Right lobe of liver (tissue), 6 donors: Measurements from ENCODE around the gene TNS3. TPM values are rescaled to one million over a fixed set of nuclear protein-coding genes. Genes with fewer than 3 reads are reported as not detected.
A peak's percentile ranks its signal among the peaks of the same experiment; 100 is the strongest.
"Not testable (repeated sequence)": the region's sequence is repeated elsewhere in the genome, so short reads cannot be mapped to it uniquely, and the experiment has no call there.

ENCODE experiments used
- ATAC-seq, 4 donors: fragments of 200-7000 bp; cut with Tn5 transposase; one replicate each; pipeline ENCODE4 v1.9.1; 2020; ENCODE audit warnings: mild to moderate bottlenecking in 4 of 4, moderate library complexity in 4 of 4
- DNase-seq, 3 donors: peaks; one replicate each; pipeline ENCODE4 v3.0.0-alpha.2; 2020
- H3K27ac ChIP-seq, 3 donors: fragments of 200-600 bp; one replicate each; pipeline ENCODE4 v1.8.0; 2022
- H3K27me3 ChIP-seq, 2 donors: fragments of 200-600 bp; one replicate each; pipeline ENCODE4 v1.8.0; 2022
- H3K36me3 ChIP-seq, 4 donors: fragments of 200-600 bp; sonication (generic) in 1 of 4; one replicate each; pipeline versions ENCODE4 v1.5.1 to v1.8.0; 2017 to 2022; ENCODE audit warnings: control low read depth in 1 of 4
- H3K4me1 ChIP-seq, 4 donors: fragments of 200-600 bp; sonication (generic) in 1 of 4; one replicate each; pipeline versions ENCODE4 v1.5.1 to v1.8.0; 2017 to 2022; ENCODE audit warnings: control low read depth in 1 of 4
- H3K4me3 ChIP-seq, 3 donors: fragments of 200-600 bp; one replicate each; pipeline ENCODE4 v1.8.0; 2022
- H3K9me3 ChIP-seq, 4 donors: fragments of 200-600 bp; sonication (generic) in 1 of 4; one replicate each; pipeline versions ENCODE4 v1.5.1 to v1.8.0; 2017 to 2022; ENCODE audit warnings: control low read depth in 1 of 4
- POLR2A ChIP-seq: fragments of 450-650 bp; IDR thresholded peaks from one replicate; pipeline ENCODE4 v1.6.1; 2017; ENCODE audit warnings: antibody characterized with exemption, mild to moderate bottlenecking
- WGBS: methylation state at CpG from one replicate; pipeline ENCODE4 v1.1.6; 2018; ENCODE audit warnings: low coverage, low lambda C conversion rate; ENCODE audit not compliant: insufficient coverage; ENCODE audit errors: missing lambda C conversion rate; 5-methylcytosine and 5-hydroxymethylcytosine counted together
- intact Hi-C, 2 donors: fragments of 100-400 bp; cut with DNase I; formaldehyde crosslinking; loops; one replicate each; pipeline versions ENCODE4 v1.11.2 to v1.14.1; 2022
- total RNA-seq, 6 experiments: library from RNA; depleted of rRNA in 2 of 6; stranded (reverse); fragments of >200 nt in 2 of 6; fragmentation: NEBNext Ultra II Directional in 3 of 6; extraction: Animal tissue kit (Norgen Biotek cat#: 25700) in 3 of 6; gene quantifications; one replicate each; pipeline versions ENCODE4 v1.1.0 to v1.2.4, GENCODE V29; 2016 to 2023
- TF ChIP-seq, protein P1 (sequence below), 4 donors: fragments of 200-600 bp in 3 of 4; fragments of 450-650 bp in 1 of 4; IDR thresholded peaks; one replicate each; pipeline versions ENCODE4 v1.5.1 to v1.8.0; 2016 to 2022; ENCODE audit warnings: antibody characterized with exemption in 4 of 4, mild to moderate bottlenecking in 2 of 4
- donor health status: DM: no; HTN: yes; CAD: no.
- donor health status: DM: no; HTN: no; CAD: no.
- donor health status: DM: no; HTN: no; CAD: no.
- donor health status: DM: no; HTN: yes; CAD: no.
- donor health status: DM: no; HTN: yes; CAD: no.

The TNS3 gene
- total RNA-seq, 6 experiments from 2014 or later: 51.2 to 95.0 (median 58.4) TPM

GRCh38 chr7:47443049-47443448, 138.9 kb downstream of the TNS3 start:
- Histone ChIP-seq H3K27ac (no peak overlapping the region), H3K4me3 (no peak overlapping the region), H3K4me1 (peaks cover 0 to 61% (median 29%) of the 10 kb centered on the region in 4 donors), H3K9me3 (no peaks in the 10 kb centered on the region), H3K36me3 (peaks cover 0 to 16% (median 11%) of the 10 kb centered on the region in 4 donors), H3K27me3 (no peaks in the 10 kb centered on the region)
- ATAC-seq (no peak), DNase-seq (no peak)
- WGBS: 73% methylated on average over 5 of the region's 8 CpGs
- TF ChIP-seq POLR2A: no peak
- TF ChIP-seq, protein P1, sequence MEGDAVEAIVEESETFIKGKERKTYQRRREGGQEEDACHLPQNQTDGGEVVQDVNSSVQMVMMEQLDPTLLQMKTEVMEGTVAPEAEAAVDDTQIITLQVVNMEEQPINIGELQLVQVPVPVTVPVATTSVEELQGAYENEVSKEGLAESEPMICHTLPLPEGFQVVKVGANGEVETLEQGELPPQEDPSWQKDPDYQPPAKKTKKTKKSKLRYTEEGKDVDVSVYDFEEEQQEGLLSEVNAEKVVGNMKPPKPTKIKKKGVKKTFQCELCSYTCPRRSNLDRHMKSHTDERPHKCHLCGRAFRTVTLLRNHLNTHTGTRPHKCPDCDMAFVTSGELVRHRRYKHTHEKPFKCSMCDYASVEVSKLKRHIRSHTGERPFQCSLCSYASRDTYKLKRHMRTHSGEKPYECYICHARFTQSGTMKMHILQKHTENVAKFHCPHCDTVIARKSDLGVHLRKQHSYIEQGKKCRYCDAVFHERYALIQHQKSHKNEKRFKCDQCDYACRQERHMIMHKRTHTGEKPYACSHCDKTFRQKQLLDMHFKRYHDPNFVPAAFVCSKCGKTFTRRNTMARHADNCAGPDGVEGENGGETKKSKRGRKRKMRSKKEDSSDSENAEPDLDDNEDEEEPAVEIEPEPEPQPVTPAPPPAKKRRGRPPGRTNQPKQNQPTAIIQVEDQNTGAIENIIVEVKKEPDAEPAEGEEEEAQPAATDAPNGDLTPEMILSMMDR (IDR thresholded peaks at IDR 0.05): no peak
- intact Hi-C loops: no loop called here

- DNase-seq: no peak
- 60% methylated on average over 1 of the region's 4 CpGs for WGBS
- no peak for ATAC-seq
- H3K36me3 ChIP-seq: peaks cover 0 to 20% (median 11%) of the 10 kb centered on the region in 4 donors
- intact Hi-C loops: no loop called here
- H3K9me3 ChIP-seq: no peaks in the 10 kb centered on the region
- no peak overlapping the region for H3K27ac ChIP-seq
- no peaks in the 10 kb centered on the region for H3K27me3 ChIP-seq
- no peak for TF ChIP-seq POLR2A
- TF ChIP-seq, protein P1 (IDR thresholded peaks at IDR 0.05): no peak
- peaks cover 0 to 56% (median 27%) of the 10 kb centered on the region in 4 donors for H3K4me1 ChIP-seq
- H3K4me3 ChIP-seq: no peak overlapping the region
These were observed 139.4 kb downstream of the TNS3 start for GRCh38 chr7:47442605-47442865.

- H3K4me3 ChIP-seq: no peak overlapping the region
- H3K27me3 ChIP-seq: no peaks in the 10 kb centered on the region
- TF ChIP-seq, protein P1 (IDR thresholded peaks at IDR 0.05): no peak
- 47% methylated on average over 6 of the region's 11 CpGs for WGBS
- DNase-seq (no peak), ATAC-seq (peak in 1 of 4 donors; percentile 20)
- peaks cover 0 to 20% (median 13%) of the 10 kb centered on the region in 4 donors for H3K36me3 ChIP-seq
- H3K9me3 ChIP-seq: no peaks in the 10 kb centered on the region
- H3K4me1 ChIP-seq: peaks cover 0 to 52% (median 25%) of the 10 kb centered on the region in 4 donors
- H3K27ac ChIP-seq: peak overlapping the region in 1 of 3 donors; percentile 10
- intact Hi-C loops: no loop called here
These were observed 139.9 kb downstream of the TNS3 start for GRCh38 chr7:47441796-47442604.

DNA sequence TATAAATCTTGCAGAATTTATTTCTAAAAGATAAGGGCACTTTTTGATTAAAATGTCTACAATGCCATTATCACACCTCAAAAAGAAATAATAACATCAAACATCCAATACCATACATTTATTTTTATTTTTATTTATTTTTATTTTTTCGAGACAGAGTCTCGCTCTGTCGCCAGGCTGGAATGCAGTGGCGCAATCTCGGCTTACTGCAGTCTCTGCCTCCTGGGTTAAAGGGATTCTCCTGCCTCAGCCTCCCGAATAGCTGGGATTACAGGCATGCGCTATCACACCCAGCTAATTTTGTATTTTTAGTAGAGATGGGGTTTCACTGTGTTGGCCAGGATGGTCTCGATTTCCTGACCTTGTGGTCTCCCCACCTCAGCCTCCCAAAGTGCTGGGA, 140.9 kb downstream of the TNS3 start:
- H3K36me3 ChIP-seq: peaks cover 0 to 21% (median 15%) of the 10 kb centered on the region in 4 donors
- H3K27ac ChIP-seq, DNase-seq, H3K27me3 ChIP-seq, intact Hi-C loops, ATAC-seq, H3K9me3 ChIP-seq, H3K4me3 ChIP-seq: not testable (repeated sequence)
- H3K4me1 ChIP-seq: peaks cover 0 to 44% (median 20%) of the 10 kb centered on the region in 4 donors
- 59% methylated on average over 7 of the region's 8 CpGs for WGBS

- 40% methylated on average over 1 of the region's 1 CpG for WGBS
- no peak for TF ChIP-seq POLR2A
- TF ChIP-seq, protein P1 (IDR thresholded peaks at IDR 0.05): no peak
- intact Hi-C loops: no loop called here
- H3K4me3 ChIP-seq: no peak overlapping the region
- no peaks in the 10 kb centered on the region for H3K27me3 ChIP-seq
- peaks cover 0 to 24% (median 15%) of the 10 kb centered on the region in 4 donors for H3K36me3 ChIP-seq
- H3K4me1 ChIP-seq: peaks cover 0 to 36% (median 16%) of the 10 kb centered on the region in 4 donors
- DNase-seq (no peak), ATAC-seq (no peak)
- no peak overlapping the region for H3K27ac ChIP-seq
- H3K9me3 ChIP-seq: no peaks in the 10 kb centered on the region
These were observed 141.6 kb downstream of the TNS3 start for GRCh38 chr7:47440320-47440719.
